ENCODE results near the gene DRAM1.

Gene DRAM1

DNA sequence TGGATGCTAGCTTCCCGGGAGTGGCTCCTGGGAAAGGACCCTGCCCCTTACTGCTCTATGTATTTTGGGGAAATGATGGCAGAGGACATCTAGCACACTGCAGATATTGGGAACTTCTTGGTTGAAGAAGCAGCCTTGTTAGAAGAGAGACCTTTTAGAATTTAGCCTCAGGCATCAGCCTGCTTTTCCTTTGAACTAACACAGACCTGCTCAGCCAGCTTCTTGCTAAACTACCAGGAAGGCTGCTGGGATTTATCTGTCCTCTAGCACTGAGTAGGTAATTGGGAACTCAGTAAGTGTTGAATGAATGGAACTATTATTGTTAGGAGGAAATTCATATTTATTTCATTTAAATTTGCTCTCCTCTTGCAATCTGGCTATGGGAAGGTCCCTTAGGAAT is 77.3 kb downstream of the DRAM1 start:
- CTCF ChIA-PET, result no interaction called here
- H3K27ac ChIP-seq, result no peak overlapping the region
- POLR2A ChIA-PET (ENCODE audit: low non-redundant PET), result no interaction called here
- TF ChIP-seq CTCF (conservative IDR thresholded peaks at IDR 0.05; ENCODE audit: low read depth), result no peak
- no peak for DNase-seq (ENCODE audit: low spot score)

DNA sequence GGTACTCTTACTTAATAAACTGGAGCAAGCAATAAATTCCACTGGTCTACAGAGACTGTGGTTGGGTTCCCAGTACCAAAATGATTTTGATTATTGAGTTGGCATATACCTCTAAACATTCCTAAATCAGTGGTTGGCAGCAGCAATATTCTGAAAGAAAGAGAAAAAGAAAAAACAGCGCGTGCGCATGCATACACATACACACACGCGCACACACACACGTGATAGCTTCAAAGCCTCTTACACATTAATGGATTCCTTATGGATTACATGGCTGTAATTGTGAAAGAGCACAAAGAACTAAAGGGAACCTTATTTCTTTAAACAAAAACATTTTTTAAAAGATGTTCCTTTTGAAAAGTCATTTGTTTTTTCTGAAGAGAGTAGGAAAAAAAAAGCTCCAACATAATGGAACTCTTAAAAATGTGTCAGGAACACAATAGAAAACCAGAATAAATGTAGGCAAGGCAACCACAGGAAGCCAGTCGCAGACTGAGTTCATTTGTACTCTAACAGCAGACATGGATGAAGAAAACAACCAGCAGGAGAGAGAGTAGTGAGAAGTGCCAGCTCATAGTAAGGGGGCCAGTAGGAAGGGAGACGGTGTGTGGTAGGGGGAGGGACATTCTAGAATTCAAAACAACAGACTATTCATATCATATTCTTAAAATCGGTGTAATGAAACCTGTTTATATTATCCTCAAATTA is 80.0 kb downstream of the DRAM1 start:
- no peak for TF ChIP-seq CTCF (conservative IDR thresholded peaks at IDR 0.05; ENCODE audit: low read depth)
- POLR2A ChIA-PET (ENCODE audit: low non-redundant PET), result no interaction called here
- CTCF ChIA-PET, result no interaction called here
- no peak overlapping the region for H3K27ac ChIP-seq
- no peak for DNase-seq (ENCODE audit: low spot score)

GRCh38 chr12:101959607-101960006 is 82.2 kb downstream of the DRAM1 start:
- H3K27ac ChIP-seq, result no peak overlapping the region
- no peak for TF ChIP-seq CTCF (conservative IDR thresholded peaks at IDR 0.05; ENCODE audit: low read depth)
- ChIA-PET POLR2A (ENCODE audit: low non-redundant PET) (no interaction called here), CTCF (no interaction called here)
- no peak for DNase-seq (ENCODE audit: low spot score)

- ChIA-PET POLR2A (ENCODE audit: low non-redundant PET) (no interaction called here), CTCF (interaction anchor here (0.6 kb wide), 1 partner anchor 8 kb away, joined by 3 read pairs; no protein-coding TSS in a partner anchor)
- no peak for TF ChIP-seq CTCF (conservative IDR thresholded peaks at IDR 0.05; ENCODE audit: low read depth)
- DNase-seq (ENCODE audit: low spot score), result no peak
- H3K27ac ChIP-seq, result no peak overlapping the region
These were observed 85.1 kb downstream of the DRAM1 start for GRCh38 chr12:101962486-101962885.

DNA sequence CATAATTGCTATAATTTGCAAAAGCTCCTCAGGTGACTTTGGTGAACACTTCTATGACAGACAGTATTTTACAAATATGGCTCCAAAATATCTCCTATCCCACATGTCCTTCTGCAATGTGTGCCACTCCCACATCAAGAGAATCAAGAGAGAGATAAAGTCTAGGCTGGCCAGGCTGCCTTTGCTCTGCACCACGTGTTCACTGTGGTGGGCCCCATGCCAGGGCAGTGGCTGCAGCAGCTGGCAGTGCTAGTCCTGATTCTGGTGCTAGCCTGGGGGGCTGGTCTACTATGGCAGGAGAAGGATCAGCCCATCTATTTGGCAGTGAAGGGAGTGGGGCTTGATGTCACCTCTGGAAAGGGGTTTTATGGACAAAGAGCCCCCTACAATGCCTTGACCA is 86.3 kb downstream of the DRAM1 start:
- DNase-seq (ENCODE audit: low spot score), result no peak
- no peak for TF ChIP-seq CTCF (conservative IDR thresholded peaks at IDR 0.05; ENCODE audit: low read depth)
- ChIA-PET POLR2A (ENCODE audit: low non-redundant PET) (no interaction called here), CTCF (no interaction called here)
- no peak overlapping the region for H3K27ac ChIP-seq

GRCh38 chr12:101966496-101966895 is 89.1 kb downstream of the DRAM1 start:
- no peak for DNase-seq (ENCODE audit: low spot score)
- POLR2A ChIA-PET (ENCODE audit: low non-redundant PET), result no interaction called here
- CTCF ChIA-PET, result no interaction called here
- TF ChIP-seq CTCF (conservative IDR thresholded peaks at IDR 0.05; ENCODE audit: low read depth), result no peak
- no peak overlapping the region for H3K27ac ChIP-seq

Data from RWPE1 (cell line).